WTC11 (cell line): ENCODE measurements around the gene GNB5.

Source experiments
- ATF3 ChIP-seq: sonication (generic); formaldehyde crosslinking; conservative IDR thresholded peaks from 2 replicates; pipeline ENCODE4 v1.8.1; 2022; ENCODE audit warnings: mild to moderate bottlenecking, missing genetic modification reagents
- ELF4 ChIP-seq: sonication (generic); formaldehyde crosslinking; IDR thresholded peaks from 2 replicates; pipeline ENCODE4 v1.8.1; 2022; ENCODE audit warnings: low read depth, mild to moderate bottlenecking, moderate library complexity, missing genetic modification reagents
- FOXJ3 ChIP-seq: sonication (generic); formaldehyde crosslinking; IDR thresholded peaks from 2 replicates; pipeline ENCODE4 v1.9.0; 2021; ENCODE audit warnings: missing genetic modification reagents, mild to moderate bottlenecking, borderline replicate concordance
- MYBL2 ChIP-seq: sonication (generic); formaldehyde crosslinking; IDR thresholded peaks from 2 replicates; pipeline ENCODE4 v1.8.1; 2023; ENCODE audit warnings: mild to moderate bottlenecking, moderate library complexity, missing genetic modification reagents
- STAT6 ChIP-seq: sonication (generic); formaldehyde crosslinking; conservative IDR thresholded peaks from 2 replicates; pipeline ENCODE4 v1.8.1; 2023; ENCODE audit warnings: mild to moderate bottlenecking, low read depth, missing genetic modification reagents, moderate library complexity
- ZBTB43 ChIP-seq: sonication (generic); formaldehyde crosslinking; IDR thresholded peaks from 2 replicates; pipeline ENCODE4 v1.8.1; 2023; ENCODE audit warnings: mild to moderate bottlenecking, missing genetic modification reagents
- TF ChIP-seq, protein P1 (sequence below): fragments of 200-600 bp; IDR thresholded peaks from 2 replicates; pipeline ENCODE4 v1.8.0; 2022; ENCODE audit warnings: antibody characterized with exemption

GRCh38 chr15:52128568-52128967, 62.6 kb downstream of the GNB5 start:
- no peak for TF ChIP-seq ZBTB43 (CRISPR knock-in tag)
- TF ChIP-seq, protein P1, sequence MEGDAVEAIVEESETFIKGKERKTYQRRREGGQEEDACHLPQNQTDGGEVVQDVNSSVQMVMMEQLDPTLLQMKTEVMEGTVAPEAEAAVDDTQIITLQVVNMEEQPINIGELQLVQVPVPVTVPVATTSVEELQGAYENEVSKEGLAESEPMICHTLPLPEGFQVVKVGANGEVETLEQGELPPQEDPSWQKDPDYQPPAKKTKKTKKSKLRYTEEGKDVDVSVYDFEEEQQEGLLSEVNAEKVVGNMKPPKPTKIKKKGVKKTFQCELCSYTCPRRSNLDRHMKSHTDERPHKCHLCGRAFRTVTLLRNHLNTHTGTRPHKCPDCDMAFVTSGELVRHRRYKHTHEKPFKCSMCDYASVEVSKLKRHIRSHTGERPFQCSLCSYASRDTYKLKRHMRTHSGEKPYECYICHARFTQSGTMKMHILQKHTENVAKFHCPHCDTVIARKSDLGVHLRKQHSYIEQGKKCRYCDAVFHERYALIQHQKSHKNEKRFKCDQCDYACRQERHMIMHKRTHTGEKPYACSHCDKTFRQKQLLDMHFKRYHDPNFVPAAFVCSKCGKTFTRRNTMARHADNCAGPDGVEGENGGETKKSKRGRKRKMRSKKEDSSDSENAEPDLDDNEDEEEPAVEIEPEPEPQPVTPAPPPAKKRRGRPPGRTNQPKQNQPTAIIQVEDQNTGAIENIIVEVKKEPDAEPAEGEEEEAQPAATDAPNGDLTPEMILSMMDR, result no peak
- no peak for TF ChIP-seq FOXJ3 (CRISPR knock-in tag)
- no peak for TF ChIP-seq MYBL2 (CRISPR knock-in tag)
- no peak for TF ChIP-seq STAT6 (CRISPR knock-in tag)
- no peak for TF ChIP-seq ATF3 (CRISPR knock-in tag)
- no peak for TF ChIP-seq ELF4 (CRISPR knock-in tag)
